Gastrocnemius medialis (tissue), 4 donors: ENCODE results near the gene RAB15.

Experiments used
- POLR2A ChIP-seq, 2 donors: fragments of 450-650 bp; IDR thresholded peaks; one replicate each; pipeline ENCODE4 v1.6.1; 2017; ENCODE audit warnings: antibody characterized with exemption in 2 of 2, mild to moderate bottlenecking in 2 of 2, moderate library complexity in 2 of 2
- TF ChIP-seq, protein P1 (sequence below), 5 experiments: fragments of 450-650 bp in 3 of 5; fragments of 200-600 bp in 2 of 5; sonication (generic) in 2 of 5; IDR thresholded peaks in 4 of 5; conservative IDR thresholded peaks in 1 of 5; 1 replicate in 4 of 5; 2 replicates in 1 of 5; pipeline ENCODE4 v1.5.1; 2016 to 2019; ENCODE audit warnings: antibody characterized with exemption in 5 of 5, mild to moderate bottlenecking in 3 of 5, moderate library complexity in 3 of 5

DNA sequence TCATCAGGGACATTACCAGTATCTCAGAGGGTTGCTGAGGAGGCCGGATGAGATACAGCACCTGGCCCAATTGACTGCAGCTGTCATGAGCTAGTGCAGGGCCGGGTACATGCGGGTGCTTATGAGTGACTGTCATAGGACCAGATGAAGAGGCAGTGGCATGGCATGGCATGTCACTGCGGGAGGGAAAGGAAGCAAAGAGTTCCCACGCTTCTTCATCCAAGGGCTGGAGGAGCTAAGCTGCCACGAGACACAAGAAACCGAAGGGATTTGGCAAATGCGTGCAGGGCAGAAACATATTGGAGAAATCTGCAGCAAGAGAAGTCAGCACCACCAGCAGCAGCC is 18.9 kb downstream of the RAB15 start:
- TF ChIP-seq POLR2A (IDR thresholded peaks at IDR 0.05): no peak
- TF ChIP-seq, protein P1, sequence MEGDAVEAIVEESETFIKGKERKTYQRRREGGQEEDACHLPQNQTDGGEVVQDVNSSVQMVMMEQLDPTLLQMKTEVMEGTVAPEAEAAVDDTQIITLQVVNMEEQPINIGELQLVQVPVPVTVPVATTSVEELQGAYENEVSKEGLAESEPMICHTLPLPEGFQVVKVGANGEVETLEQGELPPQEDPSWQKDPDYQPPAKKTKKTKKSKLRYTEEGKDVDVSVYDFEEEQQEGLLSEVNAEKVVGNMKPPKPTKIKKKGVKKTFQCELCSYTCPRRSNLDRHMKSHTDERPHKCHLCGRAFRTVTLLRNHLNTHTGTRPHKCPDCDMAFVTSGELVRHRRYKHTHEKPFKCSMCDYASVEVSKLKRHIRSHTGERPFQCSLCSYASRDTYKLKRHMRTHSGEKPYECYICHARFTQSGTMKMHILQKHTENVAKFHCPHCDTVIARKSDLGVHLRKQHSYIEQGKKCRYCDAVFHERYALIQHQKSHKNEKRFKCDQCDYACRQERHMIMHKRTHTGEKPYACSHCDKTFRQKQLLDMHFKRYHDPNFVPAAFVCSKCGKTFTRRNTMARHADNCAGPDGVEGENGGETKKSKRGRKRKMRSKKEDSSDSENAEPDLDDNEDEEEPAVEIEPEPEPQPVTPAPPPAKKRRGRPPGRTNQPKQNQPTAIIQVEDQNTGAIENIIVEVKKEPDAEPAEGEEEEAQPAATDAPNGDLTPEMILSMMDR (IDR thresholded peaks at IDR 0.05 in 4 of 5, conservative IDR thresholded peaks at IDR 0.05 in 1 of 5): no peak
